ENCODE results near the gene CBY1.
"Not testable (repeated sequence)": the region's sequence is repeated elsewhere in the genome, so short reads cannot be mapped to it uniquely, and the experiment has no call there.

The CBY1 gene

DNA sequence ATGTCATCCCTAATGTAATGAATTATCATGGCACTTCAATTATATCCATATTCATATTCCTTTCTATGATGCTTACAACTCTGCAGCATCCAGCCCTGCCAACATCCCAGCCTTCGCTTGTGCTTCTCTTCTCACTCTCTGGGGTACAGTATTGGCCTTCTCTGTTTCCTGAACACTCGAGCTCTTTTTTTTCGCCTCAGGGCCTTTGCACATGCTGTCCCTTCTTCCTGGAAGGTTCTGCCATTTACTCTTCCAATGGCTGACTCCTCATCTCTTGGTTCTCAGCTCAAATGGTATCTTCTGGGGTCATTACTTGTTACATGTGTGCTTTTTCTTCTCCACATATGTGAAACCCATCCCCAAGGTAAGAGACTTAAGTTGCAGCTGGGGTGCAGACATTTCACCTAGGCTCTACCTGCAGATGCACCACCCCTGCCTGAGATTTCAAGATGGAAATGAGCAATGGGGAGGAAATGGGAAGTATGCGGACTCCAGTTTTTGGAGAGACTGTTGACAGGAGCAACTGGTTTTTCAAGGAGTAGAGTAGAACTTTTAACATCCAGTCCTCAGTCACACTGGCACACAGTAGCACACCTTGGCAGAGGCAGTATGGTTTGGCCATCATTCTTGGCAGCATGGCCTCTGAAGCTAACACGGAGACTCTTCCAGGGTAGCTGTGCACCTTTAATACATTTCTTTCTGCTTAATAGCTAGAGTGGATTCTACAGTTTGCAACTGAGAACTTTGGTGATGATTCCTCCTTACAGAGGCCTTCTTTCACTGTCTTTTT, 44.0 kb upstream of the CBY1 start:
- Mint-ChIP-seq H3K4me3 (no peak overlapping the region), H3K36me3 (ENCODE audit: low read depth) (peaks cover 53% of the 10 kb centered on the region), H3K27me3 (ENCODE audit: low read depth) (peaks cover 3% of the 10 kb centered on the region), H3K4me1 (peaks cover 6% of the 10 kb centered on the region), H3K27ac (no peak overlapping the region), H3K9me3 (no peaks in the 10 kb centered on the region)
- TF ChIP-seq CTCF (IDR thresholded peaks at IDR 0.05; ENCODE audit: unreplicated experiment in 3 of 3): no peak

DNA sequence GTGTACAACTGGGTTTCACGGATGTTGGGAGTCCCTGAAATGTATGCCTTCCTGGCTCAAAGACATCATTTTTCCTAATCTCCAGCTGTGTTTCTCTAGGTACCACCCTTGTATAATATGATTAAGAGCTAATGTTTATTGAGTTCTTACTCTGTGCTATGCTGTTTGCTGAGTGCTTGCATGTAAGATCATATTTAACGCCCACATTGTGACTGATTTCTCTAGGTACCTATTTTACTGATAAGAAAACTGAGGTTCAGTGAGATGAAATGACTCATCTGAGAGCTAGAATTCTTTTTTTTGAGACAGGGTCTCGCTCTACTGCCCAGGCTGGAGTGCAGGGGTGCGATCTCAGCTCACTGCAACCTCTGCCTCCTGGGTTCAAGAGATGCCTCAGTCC, 42.9 kb upstream of the CBY1 start:
- no peak for TF ChIP-seq CTCF (IDR thresholded peaks at IDR 0.05; ENCODE audit: unreplicated experiment in 3 of 3)
- H3K4me3 Mint-ChIP-seq: no peak overlapping the region
- H3K9me3 Mint-ChIP-seq: peaks cover 3% of the 10 kb centered on the region
- no peak overlapping the region for H3K27ac Mint-ChIP-seq
- H3K36me3 Mint-ChIP-seq (ENCODE audit: low read depth): peaks cover 60% of the 10 kb centered on the region
- peaks cover 6% of the 10 kb centered on the region for H3K4me1 Mint-ChIP-seq
- H3K27me3 Mint-ChIP-seq (ENCODE audit: low read depth): peaks cover 3% of the 10 kb centered on the region

DNA sequence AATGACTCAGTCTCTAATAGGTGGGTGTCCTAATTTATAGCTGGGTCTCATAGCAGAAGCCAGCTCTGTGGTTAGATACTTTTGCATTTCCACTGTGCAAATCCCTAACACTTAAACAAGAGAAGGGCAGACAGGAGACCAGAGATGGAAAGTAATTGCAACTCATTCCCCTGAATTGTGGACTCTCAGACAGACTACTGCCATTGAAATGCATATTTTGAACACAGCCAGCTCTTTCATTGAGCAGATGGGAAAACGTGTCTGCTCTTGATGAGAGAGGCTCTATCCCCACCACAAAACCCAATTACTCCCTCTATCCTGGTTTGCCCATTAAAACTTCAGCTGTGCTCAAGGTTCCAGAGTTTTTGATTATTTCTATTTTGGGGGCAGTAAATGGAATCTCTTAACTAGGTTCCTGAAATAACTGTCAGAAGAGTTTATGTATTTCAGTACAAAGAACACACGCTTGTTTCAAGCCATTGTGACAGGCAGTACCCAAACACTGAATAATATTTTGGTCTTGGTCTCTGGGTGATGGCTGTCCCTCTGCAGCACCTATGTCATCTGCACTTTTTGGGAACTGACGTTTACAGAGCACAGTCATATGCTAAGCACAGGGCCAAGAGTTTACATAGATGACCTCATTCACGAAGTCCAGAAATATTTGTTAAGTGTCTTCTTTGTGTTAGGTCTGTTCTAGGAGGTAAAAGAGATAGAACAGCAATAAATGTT, 41.9 kb upstream of the CBY1 start:
- Mint-ChIP-seq H3K27ac (no peak overlapping the region), H3K9me3 (peaks cover 6% of the 10 kb centered on the region), H3K27me3 (ENCODE audit: low read depth) (peaks cover 3% of the 10 kb centered on the region), H3K36me3 (ENCODE audit: low read depth) (peaks cover 64% of the 10 kb centered on the region), H3K4me3 (no peak overlapping the region), H3K4me1 (peaks cover under 1% of the 10 kb centered on the region)
- TF ChIP-seq CTCF (IDR thresholded peaks at IDR 0.05; ENCODE audit: unreplicated experiment in 3 of 3): no peak

DNA sequence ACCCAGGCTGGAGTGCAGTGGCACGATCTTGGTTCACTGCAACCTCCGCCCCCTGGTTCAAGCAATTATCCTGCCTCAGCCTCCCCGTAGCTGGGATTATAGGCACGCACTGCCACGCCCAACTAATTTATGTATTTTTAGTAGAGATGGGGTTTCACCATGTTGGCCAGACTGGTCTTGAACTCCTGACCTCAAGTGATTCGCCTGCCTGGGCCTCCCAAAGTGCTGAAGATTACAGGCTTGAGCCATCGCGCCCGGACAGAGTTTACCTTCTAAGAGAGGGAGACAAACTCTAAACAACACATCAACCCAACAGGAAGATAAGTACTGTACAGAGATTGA, 41.4 kb upstream of the CBY1 start:
- H3K27me3 Mint-ChIP-seq (ENCODE audit: low read depth); H3K9me3 Mint-ChIP-seq; H3K4me1 Mint-ChIP-seq; H3K4me3 Mint-ChIP-seq; H3K27ac Mint-ChIP-seq: not testable (repeated sequence)
- H3K36me3 Mint-ChIP-seq (ENCODE audit: low read depth): peaks cover 68% of the 10 kb centered on the region

DNA sequence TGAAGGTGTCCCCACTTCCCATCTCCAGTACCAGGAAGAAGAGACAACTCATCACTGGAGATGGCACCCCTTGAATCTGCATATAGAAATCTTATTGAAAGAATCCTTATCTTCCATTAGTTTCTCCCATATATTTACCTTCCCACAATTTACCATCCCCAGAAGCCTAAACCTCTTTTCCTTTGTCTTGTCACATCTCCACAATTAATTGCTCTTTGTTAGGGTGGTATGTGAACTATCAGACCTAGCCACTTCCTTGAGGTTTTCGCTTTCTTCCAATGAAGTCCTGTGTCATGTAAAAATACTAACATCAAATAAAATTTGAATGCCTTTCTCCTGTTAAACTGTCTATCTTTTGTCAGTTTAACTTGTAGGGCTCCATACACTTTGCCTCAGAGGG, 38.2 kb upstream of the CBY1 start:
- TF ChIP-seq CTCF (IDR thresholded peaks at IDR 0.05; ENCODE audit: unreplicated experiment in 3 of 3): no peak
- H3K27me3 Mint-ChIP-seq (ENCODE audit: low read depth): peaks cover 3% of the 10 kb centered on the region
- H3K4me3 Mint-ChIP-seq: no peak overlapping the region

GRCh38 chr22:38618682-38619081, 37.8 kb upstream of the CBY1 start:
- TF ChIP-seq CTCF (IDR thresholded peaks at IDR 0.05; ENCODE audit: unreplicated experiment in 3 of 3): no peak
- Mint-ChIP-seq H3K4me1 (no peaks in the 10 kb centered on the region), H3K36me3 (ENCODE audit: low read depth) (peaks cover 61% of the 10 kb centered on the region), H3K9me3 (peaks cover 8% of the 10 kb centered on the region), H3K27me3 (ENCODE audit: low read depth) (peaks cover 3% of the 10 kb centered on the region), H3K4me3 (no peak overlapping the region), H3K27ac (no peak overlapping the region)

More for the DNA sequence above, 38.2 kb upstream of the CBY1 start:
- Mint-ChIP-seq H3K27ac (no peak overlapping the region), H3K4me1 (no peaks in the 10 kb centered on the region), H3K9me3 (peaks cover 8% of the 10 kb centered on the region), H3K36me3 (ENCODE audit: low read depth) (peaks cover 63% of the 10 kb centered on the region)

Data from nephron (organoid).